Lower leg skin (tissue), 3 donors: ENCODE measurements around the gene FYCO1.

Source experiments
- CTCF ChIP-seq, 3 donors: fragments of 450-650 bp; IDR thresholded peaks; one replicate each; pipeline ENCODE4 v1.5.1; 2016; ENCODE audit warnings: antibody characterized with exemption in 3 of 3, mild to moderate bottlenecking in 3 of 3, moderate library complexity in 2 of 3
- POLR2A ChIP-seq, 2 donors: fragments of 450-650 bp; IDR thresholded peaks; one replicate each; pipeline ENCODE4 v1.6.1; 2016 to 2017; ENCODE audit warnings: antibody characterized with exemption in 2 of 2, mild to moderate bottlenecking in 1 of 2, moderate library complexity in 1 of 2

- TF ChIP-seq CTCF (IDR thresholded peaks at IDR 0.05) (no peak), POLR2A (IDR thresholded peaks at IDR 0.05) (no peak)
Measured at GRCh38 chr3:45873036-45873435, 122.6 kb downstream of the FYCO1 start.
